ENCODE measurements around the gene CNIH3. TPM values are rescaled to one million over a fixed set of nuclear protein-coding genes. Genes with fewer than 3 reads are reported as not detected.
"Not testable (repeated sequence)": the region's sequence is repeated elsewhere in the genome, so short reads cannot be mapped to it uniquely, and the experiment has no call there.

The CNIH3 gene
- total and polyA plus RNA-seq, 9 donors = 3.8 to 11.8 (median 8.3) TPM

- WGBS, 3 donors = 25 to 37% (median 36%) methylated on average over 7 of the region's 7 CpGs
- DNase-seq = peak; percentile 42 to 69 (median 63)
Observed at GRCh38 chr1:224707843-224708725, 92.0 kb downstream of the CNIH3 start.

GRCh38 chr1:224710196-224710595 is 94.1 kb downstream of the CNIH3 start:
- 31 to 46% (median 34%) methylated on average over 3 of the region's 3 CpGs for WGBS, 3 donors
- Histone ChIP-seq H3K27me3 (no peaks in the 10 kb centered on the region), H3K9me3 (no peaks in the 10 kb centered on the region), H3K27ac (no peak overlapping the region), H3K4me3 (no peak overlapping the region), H3K36me3 (no peaks in the 10 kb centered on the region), H3K4me1 (ENCODE audit: insufficient read depth) (peaks cover 5% of the 10 kb centered on the region)
- intact Hi-C loops (cut with DNase I) = no loop called here
- no peak for DNase-seq
- TF ChIP-seq POLR2A (IDR thresholded peaks at IDR 0.05) = no peak
- no peak for TF ChIP-seq CTCF (IDR thresholded peaks at IDR 0.05)
- TF ChIP-seq EP300 (IDR thresholded peaks at IDR 0.05) = no peak

More at GRCh38 chr1:224707843-224708725, 92.0 kb downstream of the CNIH3 start:
- Histone ChIP-seq H3K4me3 (no peak overlapping the region), H3K27ac (peak overlapping the region in 1 of 2 donors; percentile 40), H3K9me3 (no peaks in the 10 kb centered on the region), H3K36me3 (no peaks in the 10 kb centered on the region), H3K27me3 (no peaks in the 10 kb centered on the region), H3K4me1 (ENCODE audit: insufficient read depth) (peaks cover 5% of the 10 kb centered on the region)
- TF ChIP-seq EP300 (IDR thresholded peaks at IDR 0.05) (no peak), CTCF (IDR thresholded peaks at IDR 0.05) (no peak), POLR2A (IDR thresholded peaks at IDR 0.05) (no peak)
- intact Hi-C loops (cut with DNase I) = no loop called here

GRCh38 chr1:224711231-224711756 is 95.2 kb downstream of the CNIH3 start:
- 76 to 84% (median 79%) methylated on average over 4 of the region's 4 CpGs for WGBS, 3 donors
- intact Hi-C loops (cut with DNase I) = not testable (repeated sequence)

GRCh38 chr1:224711876-224712275 is 95.8 kb downstream of the CNIH3 start:
- Histone ChIP-seq H3K27me3 (no peaks in the 10 kb centered on the region), H3K4me1 (ENCODE audit: insufficient read depth) (peaks cover 5% of the 10 kb centered on the region), H3K9me3 (no peaks in the 10 kb centered on the region), H3K36me3 (no peaks in the 10 kb centered on the region), H3K27ac (no peak overlapping the region), H3K4me3 (no peak overlapping the region)
- 88 to 97% (median 90%) methylated on average over 3 of the region's 3 CpGs for WGBS, 3 donors
- TF ChIP-seq EP300 (IDR thresholded peaks at IDR 0.05) = no peak
- no peak for TF ChIP-seq CTCF (IDR thresholded peaks at IDR 0.05)
- TF ChIP-seq POLR2A (IDR thresholded peaks at IDR 0.05) = no peak
- no peak for DNase-seq
- intact Hi-C loops (cut with DNase I) = no loop called here

More at GRCh38 chr1:224711231-224711756, 95.2 kb downstream of the CNIH3 start:
- not testable (repeated sequence) for H3K27ac ChIP-seq; H3K36me3 ChIP-seq; DNase-seq; H3K27me3 ChIP-seq; H3K4me1 ChIP-seq (ENCODE audit: insufficient read depth); H3K9me3 ChIP-seq; H3K4me3 ChIP-seq

GRCh38 chr1:224713228-224713627 is 97.1 kb downstream of the CNIH3 start:
- no peak for TF ChIP-seq EP300 (IDR thresholded peaks at IDR 0.05)
- TF ChIP-seq CTCF (IDR thresholded peaks at IDR 0.05) = no peak
- TF ChIP-seq POLR2A (IDR thresholded peaks at IDR 0.05) = no peak
- intact Hi-C loops (cut with DNase I) = no loop called here
- Histone ChIP-seq H3K9me3 (no peaks in the 10 kb centered on the region), H3K4me1 (ENCODE audit: insufficient read depth) (peaks cover 1% of the 10 kb centered on the region), H3K27me3 (no peaks in the 10 kb centered on the region), H3K4me3 (no peak overlapping the region), H3K36me3 (no peaks in the 10 kb centered on the region), H3K27ac (no peak overlapping the region)
- 93 to 95% (median 95%) methylated on average over 1 of the region's 1 CpG for WGBS, 3 donors
- no peak for DNase-seq

Data from ovary (tissue), 9 donors.